ENCODE measurements around the gene CYCS.
"Not testable (repeated sequence)": the region's sequence is repeated elsewhere in the genome, so short reads cannot be mapped to it uniquely, and the experiment has no call there.

CYCS gene

DNA sequence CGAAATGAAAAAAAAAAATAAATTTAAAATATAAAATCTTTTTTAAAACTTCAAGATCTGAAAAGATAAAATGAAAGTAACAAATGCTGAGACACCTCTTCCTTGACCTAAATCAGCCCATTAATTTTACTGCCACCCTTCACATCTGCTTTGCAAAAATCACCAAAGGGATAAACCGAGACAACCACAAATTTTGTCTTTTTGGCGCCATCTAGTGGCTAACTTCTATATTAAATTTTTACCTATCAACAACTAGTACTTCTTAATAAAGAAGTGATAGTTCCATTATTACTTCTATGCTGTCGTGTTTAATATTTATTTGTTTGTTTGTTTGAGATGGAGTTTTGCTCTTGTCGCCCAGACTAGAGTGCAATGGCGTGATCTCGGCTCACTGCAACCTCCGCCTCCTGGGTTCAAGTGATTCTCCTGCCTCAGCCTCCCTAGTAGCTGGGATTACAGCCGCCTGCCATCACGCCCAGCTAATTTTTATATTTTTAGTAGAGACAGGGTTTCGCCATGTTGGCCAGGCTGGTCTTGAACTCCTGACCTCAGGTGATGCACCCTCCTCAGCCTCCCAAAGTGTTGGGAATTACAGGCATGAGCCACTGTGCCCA is 35.0 kb upstream of the CYCS start:
- H3K4me3 ChIP-seq (ENCODE audit: low read length); DNase-seq (ENCODE audit: low read depth): not testable (repeated sequence)
- TF ChIP-seq, protein P1, sequence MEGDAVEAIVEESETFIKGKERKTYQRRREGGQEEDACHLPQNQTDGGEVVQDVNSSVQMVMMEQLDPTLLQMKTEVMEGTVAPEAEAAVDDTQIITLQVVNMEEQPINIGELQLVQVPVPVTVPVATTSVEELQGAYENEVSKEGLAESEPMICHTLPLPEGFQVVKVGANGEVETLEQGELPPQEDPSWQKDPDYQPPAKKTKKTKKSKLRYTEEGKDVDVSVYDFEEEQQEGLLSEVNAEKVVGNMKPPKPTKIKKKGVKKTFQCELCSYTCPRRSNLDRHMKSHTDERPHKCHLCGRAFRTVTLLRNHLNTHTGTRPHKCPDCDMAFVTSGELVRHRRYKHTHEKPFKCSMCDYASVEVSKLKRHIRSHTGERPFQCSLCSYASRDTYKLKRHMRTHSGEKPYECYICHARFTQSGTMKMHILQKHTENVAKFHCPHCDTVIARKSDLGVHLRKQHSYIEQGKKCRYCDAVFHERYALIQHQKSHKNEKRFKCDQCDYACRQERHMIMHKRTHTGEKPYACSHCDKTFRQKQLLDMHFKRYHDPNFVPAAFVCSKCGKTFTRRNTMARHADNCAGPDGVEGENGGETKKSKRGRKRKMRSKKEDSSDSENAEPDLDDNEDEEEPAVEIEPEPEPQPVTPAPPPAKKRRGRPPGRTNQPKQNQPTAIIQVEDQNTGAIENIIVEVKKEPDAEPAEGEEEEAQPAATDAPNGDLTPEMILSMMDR (conservative IDR thresholded peaks at IDR 0.05; ENCODE audit: low read depth, low read length) = peak; percentile 44

DNA sequence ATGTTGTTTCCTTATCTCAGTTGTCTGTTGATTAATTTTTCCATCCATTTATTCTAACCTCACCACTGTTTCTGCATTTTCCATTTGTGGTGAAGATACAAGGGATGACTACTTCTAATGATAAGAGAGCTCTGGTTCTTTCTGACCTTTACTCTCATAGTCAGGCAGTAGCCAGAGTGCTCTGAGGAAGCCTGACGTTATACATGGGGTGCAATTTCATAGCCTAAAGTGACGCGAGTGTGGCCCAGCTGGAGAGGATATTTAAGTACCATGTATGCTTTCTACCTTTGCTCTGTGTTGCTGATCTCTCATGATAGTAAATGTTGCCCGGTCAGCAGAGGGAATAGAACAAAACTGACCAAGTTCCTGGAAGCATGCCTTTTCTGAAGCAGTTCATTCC is 33.9 kb upstream of the CYCS start:
- H3K4me3 ChIP-seq (ENCODE audit: low read length) = no peak overlapping the region
- no peak for DNase-seq (ENCODE audit: low read depth)
- TF ChIP-seq, protein P1 (conservative IDR thresholded peaks at IDR 0.05; ENCODE audit: low read depth, low read length) = no peak

DNA sequence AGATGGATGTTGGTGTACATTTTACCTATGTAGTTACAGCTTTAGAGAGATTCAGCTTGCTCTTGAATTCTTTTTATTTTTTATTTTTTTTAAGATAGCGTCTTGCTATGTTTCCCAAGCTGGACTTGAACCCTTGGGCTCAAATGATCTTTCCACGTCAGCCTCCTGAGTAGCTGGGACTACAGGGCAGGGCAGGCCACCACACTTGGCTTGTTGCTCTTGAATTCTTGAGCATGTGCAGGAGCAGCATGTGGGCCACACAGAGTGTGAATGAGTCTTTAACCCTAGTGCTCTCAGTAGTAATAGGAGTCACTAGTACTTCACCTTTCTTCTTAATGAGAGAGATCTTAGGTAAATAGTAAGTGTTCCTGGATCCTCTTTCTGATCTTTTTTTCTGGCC is 26.7 kb upstream of the CYCS start:
- no peak overlapping the region for H3K4me3 ChIP-seq (ENCODE audit: low read length)
- DNase-seq (ENCODE audit: low read depth) = no peak
- TF ChIP-seq, protein P1 (conservative IDR thresholded peaks at IDR 0.05; ENCODE audit: low read depth, low read length) = no peak

DNA sequence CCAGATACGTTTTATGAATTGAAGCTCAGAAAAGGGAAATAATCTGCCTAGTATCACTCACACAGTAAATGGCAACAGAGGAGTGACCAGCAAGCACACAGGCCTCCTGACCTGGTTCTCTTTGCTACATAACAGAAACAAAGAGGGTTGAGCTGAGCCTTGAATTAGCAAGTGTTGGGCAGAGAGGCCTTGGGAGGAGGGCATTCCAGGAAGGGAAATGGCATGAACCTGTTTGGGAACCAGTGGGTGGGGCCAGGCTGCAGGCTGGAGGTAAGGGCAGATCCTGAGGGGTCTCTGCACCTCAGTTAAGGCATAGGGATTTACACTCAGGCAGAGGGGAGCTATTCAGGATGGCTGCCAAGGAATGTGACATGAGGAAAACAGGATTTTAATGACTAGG is 24.8 kb upstream of the CYCS start:
- TF ChIP-seq, protein P1 (conservative IDR thresholded peaks at IDR 0.05; ENCODE audit: low read depth, low read length) = no peak
- no peak overlapping the region for H3K4me3 ChIP-seq (ENCODE audit: low read length)
- DNase-seq (ENCODE audit: low read depth) = no peak

DNA sequence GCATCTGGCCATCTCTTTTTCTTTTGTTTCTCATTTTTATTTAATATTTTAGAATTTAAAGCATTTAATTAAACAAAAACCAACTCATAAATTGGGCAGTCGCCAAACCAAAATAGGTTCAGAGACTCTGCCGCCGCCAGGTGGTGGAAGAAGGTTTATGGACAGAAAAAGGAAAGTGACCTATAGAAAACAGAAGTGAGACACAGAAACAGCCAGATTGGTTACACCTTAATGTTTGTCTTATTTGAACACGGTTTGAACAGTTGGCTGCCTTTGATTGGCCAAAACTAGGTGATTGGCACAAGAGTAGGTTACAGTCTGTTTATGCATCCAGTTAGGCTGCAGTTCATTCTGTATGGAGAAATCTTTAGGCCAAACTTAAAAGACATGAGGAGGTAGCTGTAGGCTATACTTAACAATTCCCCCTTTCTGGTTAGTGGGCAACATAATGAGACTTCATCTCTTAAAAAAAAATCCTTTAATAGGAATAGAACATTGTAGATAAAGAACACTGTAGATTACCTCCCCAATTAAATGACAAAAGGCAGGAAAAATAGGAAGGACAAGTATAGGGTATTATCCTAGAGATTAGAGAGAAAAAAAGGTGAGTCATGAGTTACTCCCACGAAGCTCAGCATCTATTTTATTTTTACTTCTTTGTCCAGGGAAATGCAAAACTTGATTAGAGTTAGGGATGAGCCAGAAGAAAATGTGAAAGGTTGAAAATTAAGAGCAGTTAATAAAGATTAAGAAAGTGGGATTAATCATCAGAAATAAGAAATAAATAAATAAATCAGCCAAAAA is 23.9 kb upstream of the CYCS start:
- TF ChIP-seq, protein P1 (conservative IDR thresholded peaks at IDR 0.05; ENCODE audit: low read depth, low read length) = no peak
- no peak for DNase-seq (ENCODE audit: low read depth)
- H3K4me3 ChIP-seq (ENCODE audit: low read length) = no peak overlapping the region

DNA sequence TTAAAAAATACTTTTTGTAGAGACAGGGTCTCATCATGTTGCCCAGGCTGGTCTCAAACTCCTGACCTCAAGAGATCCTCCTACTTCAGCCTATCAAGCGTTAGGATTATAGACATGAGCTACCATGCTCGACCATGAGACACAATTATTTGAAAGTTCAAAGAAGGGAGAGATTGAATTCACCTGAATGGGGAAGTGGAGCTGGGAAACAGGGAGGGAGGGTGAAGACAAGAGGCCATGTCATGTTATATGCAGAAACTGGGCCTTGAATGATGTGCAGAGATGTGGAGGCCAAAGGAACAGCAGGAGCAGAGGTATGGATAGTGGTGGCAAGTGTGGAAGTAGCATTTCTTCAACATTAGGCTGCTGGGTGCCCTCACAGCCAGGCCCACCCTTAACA is 18.7 kb upstream of the CYCS start:
- DNase-seq (ENCODE audit: low read depth) = no peak
- TF ChIP-seq, protein P1 (conservative IDR thresholded peaks at IDR 0.05; ENCODE audit: low read depth, low read length) = no peak
- H3K4me3 ChIP-seq (ENCODE audit: low read length) = no peak overlapping the region

DNA sequence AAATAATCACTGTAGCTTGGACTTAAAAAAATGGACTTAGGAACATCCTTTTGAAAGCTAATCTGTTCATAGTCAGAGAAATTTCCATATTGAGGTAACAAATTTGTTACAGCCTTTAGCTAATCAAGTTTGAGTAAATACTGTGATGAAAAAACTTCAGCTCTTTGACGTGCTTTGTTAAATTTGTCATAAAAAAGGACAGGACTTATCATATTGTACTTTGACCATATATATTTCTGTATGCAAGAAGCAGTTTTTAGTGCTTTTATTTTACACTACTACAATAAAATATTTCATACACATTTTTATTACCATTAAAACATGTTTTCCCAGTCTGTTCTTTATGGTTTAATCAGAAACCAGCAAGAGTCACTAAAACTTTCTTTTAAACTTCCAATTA is 14.5 kb upstream of the CYCS start:
- no peak for DNase-seq (ENCODE audit: low read depth)
- H3K4me3 ChIP-seq (ENCODE audit: low read length) = no peak overlapping the region
- TF ChIP-seq, protein P1 (conservative IDR thresholded peaks at IDR 0.05; ENCODE audit: low read depth, low read length) = no peak
